AG10803 (cell line): ENCODE results near the gene DDX31.

ENCODE experiments used
- DNase-seq: peaks from one replicate; pipeline ENCODE4 v3.0.0; 2010; ENCODE audit warnings: low read depth
- H3K4me3 ChIP-seq: 2 replicates; pipeline ENCODE4 v1.5.1; 2011; ENCODE audit warnings: mild to moderate bottlenecking, low read length, control low read depth
- TF ChIP-seq, protein P1 (sequence below): conservative IDR thresholded peaks from 2 replicates; pipeline ENCODE4 v1.5.1; 2011; ENCODE audit warnings: mild to moderate bottlenecking, low read length, control low read depth, inconsistent platforms

The DDX31 gene

DNA sequence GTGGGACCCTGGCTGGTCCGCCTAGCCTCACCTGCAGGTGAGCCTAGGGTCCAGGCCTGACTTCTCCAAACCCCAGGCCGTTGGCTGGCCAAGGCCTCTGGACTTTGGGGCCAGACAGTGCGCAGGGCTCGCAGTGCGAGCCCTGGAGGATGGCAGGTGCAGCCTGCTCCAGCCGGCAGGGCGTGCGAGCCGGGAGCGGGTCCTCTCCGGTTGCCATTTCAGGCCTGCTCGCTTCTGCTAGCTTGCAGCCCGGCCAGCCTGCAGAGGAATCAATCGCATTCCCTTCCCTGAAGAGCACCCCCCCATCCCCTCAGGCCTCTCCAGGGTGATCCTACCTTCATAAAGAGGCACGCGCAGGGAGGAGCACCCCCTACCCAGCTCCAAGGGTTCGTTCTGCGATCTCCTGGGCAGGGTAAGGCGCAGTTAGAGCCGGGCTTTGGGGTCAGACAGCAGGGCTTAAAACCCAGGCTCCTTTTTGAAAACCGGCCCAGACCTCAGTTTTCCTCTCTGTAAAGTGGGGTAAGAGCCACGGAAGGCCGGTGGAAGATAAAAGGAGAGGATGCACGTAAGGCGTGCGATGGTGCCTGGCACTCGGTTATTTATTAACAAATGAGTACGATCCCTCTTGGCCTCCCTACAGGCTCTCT, 81.2 kb downstream of the DDX31 start:
- TF ChIP-seq, protein P1, sequence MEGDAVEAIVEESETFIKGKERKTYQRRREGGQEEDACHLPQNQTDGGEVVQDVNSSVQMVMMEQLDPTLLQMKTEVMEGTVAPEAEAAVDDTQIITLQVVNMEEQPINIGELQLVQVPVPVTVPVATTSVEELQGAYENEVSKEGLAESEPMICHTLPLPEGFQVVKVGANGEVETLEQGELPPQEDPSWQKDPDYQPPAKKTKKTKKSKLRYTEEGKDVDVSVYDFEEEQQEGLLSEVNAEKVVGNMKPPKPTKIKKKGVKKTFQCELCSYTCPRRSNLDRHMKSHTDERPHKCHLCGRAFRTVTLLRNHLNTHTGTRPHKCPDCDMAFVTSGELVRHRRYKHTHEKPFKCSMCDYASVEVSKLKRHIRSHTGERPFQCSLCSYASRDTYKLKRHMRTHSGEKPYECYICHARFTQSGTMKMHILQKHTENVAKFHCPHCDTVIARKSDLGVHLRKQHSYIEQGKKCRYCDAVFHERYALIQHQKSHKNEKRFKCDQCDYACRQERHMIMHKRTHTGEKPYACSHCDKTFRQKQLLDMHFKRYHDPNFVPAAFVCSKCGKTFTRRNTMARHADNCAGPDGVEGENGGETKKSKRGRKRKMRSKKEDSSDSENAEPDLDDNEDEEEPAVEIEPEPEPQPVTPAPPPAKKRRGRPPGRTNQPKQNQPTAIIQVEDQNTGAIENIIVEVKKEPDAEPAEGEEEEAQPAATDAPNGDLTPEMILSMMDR, result no peak
- H3K4me3 ChIP-seq, result no peak overlapping the region

DNA sequence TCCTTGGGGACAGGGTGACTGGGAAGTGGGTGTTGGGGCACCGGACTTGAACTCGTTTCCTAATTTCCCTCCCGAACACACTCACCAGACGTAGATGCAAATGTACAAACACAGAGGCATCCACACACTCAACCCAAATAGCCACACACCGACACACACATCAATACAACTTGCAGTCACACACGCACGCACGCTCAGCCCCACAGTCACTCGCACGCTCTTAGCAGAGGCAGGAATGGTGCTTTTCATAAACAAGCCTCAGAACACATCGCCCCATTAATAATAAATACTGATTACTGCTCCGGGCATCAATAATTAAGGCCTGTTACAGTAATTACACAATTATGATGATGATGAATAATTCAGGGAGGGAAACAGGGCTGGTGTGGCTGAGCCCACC, 81.7 kb downstream of the DDX31 start:
- H3K4me3 ChIP-seq, result no peak overlapping the region
- TF ChIP-seq, protein P1, result no peak
- no peak for DNase-seq

More for the DNA sequence above, 81.2 kb downstream of the DDX31 start:
- no peak for DNase-seq

DNA sequence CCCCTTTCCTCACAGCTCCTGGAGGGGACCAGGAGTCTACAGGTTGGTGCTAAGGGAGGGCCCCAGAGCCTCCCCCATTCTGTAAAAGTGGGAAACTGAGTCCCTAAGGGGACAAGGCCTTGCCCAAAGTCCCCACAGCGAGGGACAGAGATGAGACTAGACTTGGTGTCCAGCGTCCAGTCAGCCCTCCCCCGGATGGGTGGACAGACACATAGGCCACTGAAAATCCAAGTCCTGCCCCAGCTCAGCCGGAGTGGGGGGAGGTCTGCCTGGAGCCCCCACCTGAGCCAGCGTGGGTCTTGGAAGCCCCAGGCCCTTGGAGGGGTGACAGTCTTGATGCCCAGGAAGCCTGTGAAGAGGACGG, 82.2 kb downstream of the DDX31 start:
- no peak overlapping the region for H3K4me3 ChIP-seq
- DNase-seq, result no peak
- TF ChIP-seq, protein P1, result no peak

DNA sequence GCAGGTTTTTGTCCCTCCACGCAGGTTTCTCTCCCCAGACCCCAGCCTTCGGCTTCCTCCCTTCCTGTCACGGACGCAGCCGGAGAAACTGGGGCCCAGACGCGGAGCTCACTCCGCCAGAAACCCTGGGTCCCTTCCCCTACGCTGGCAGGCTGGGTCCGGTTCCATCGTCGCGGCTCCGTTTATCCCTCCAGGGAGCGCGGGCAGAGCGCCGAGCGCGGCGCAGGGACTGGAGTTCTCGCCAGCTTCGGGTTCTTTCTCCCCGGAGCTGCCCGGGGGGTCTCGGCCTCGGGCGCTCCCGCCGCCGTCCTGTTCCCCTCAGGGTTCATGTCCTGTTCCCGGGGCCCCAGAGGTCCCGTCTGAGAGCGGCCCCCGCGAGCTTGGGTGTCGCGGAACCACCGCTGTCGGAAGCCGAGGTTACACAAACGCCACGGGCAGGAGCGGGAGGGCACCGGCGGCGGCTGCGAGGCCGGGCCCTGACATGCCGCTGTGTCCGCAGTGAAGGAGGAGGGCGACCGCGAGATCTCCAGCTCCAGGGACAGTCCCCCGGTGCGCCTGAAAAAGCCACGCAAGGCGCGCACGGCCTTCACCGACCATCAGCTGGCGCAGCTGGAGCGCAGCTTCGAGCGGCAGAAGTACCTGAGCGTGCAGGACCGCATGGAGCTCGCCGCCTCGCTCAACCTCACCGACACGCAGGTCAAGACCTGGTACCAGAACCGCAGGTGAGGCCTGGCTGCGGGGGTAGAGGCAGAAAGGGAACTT, 82.8 kb downstream of the DDX31 start:
- TF ChIP-seq, protein P1, result no peak
- no peak overlapping the region for H3K4me3 ChIP-seq
- DNase-seq, result no peak

DNA sequence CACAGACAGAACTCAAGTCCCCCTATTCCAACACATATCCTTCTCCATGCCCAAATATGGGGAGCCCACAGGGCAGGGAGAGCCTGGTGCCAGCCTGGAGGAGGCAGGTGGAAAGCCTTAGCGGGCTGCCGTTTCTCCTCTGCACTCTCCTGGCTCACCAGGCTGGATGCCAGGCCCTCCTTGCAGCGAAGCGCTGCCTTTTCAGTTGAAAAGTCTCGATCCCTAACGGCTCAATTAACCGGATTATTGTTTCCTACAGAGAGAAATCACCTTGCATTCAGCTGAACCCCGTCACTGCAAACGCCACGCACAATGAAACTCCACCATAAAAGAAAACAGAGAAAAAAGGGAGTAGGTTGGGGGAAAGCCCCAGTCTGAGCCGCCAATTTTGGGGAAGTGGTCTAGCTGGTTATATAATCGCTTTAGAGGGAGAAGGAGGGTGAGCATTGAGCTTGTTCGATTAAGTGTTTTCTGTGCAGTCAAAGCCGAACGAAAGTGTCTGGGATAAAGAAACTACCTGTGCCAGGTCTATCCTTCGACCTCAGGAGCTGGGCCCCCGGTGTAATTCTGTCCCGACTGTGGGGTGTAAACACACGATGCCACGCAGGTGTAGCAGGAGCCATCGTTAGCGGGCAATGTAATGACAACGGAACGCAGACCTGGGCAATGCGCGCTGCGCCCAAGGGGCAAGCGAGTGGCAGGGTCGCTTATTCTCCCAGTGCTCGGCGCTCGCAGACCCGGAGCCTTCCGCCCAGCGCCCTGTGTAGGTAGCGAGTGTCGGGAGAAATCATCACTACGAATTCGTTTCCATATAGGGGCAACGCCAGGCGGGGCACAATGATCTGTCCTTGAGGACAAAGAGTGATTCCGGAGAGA, 83.6 kb downstream of the DDX31 start:
- no peak overlapping the region for H3K4me3 ChIP-seq
- no peak for DNase-seq
- TF ChIP-seq, protein P1, result no peak

DNA sequence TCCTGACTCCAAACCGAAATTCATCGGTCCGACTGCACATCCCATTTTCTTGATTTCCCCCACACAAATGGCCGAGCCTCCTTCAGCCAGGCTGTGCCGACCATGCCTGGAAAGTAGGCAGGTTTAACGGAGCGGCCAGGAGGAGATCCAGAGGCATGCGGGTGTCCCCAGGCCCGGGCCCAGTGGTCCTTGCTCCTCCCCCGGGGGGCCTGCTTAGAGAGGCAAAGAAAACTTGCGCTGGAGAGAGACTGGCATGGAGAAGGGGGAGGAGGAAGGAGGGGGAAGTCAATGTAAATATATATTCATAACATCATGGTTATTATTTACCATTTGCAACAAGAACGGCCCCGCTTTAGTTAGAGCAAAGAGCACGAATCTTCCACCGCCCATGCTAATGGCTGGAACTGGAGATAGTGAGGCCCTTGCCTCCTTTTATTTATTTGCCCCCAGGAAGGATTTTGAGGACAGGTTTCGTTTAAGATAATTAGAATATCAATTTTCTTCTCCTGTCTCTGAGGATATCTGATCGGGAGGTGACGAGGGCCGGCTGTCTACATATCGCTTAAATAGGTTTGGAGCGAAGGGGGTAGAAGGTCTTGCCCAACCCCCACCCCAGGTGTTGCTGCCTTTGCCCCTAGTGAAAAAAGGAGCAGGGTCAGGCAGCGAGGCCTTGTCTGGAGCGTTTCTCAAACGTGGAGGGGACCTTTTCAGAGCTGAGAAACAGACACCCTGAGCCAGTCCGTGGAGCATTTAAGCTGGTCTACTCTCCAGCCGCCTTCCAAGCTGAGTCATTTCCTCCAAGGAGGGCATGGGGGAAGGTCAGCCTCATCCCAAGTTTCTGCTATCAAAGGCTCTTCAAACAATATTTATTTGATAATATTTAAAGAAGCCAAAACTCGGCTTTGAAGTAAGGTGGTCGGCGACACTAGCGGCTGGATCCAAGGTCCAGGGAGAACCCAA, 84.9 kb downstream of the DDX31 start:
- TF ChIP-seq, protein P1, result no peak
- no peak overlapping the region for H3K4me3 ChIP-seq
- peak; percentile 12 for DNase-seq
